ENCODE measurements around the gene ZNF366. TPM values are rescaled to one million over a fixed set of nuclear protein-coding genes. Genes with fewer than 3 reads are reported as not detected.
A peak's percentile ranks its signal among the peaks of the same experiment; 100 is the strongest.

The ZNF366 gene
- total RNA-seq, 4 donors from 2014 or later, result 0.29 to 20.5 (median 12.1) TPM

DNA sequence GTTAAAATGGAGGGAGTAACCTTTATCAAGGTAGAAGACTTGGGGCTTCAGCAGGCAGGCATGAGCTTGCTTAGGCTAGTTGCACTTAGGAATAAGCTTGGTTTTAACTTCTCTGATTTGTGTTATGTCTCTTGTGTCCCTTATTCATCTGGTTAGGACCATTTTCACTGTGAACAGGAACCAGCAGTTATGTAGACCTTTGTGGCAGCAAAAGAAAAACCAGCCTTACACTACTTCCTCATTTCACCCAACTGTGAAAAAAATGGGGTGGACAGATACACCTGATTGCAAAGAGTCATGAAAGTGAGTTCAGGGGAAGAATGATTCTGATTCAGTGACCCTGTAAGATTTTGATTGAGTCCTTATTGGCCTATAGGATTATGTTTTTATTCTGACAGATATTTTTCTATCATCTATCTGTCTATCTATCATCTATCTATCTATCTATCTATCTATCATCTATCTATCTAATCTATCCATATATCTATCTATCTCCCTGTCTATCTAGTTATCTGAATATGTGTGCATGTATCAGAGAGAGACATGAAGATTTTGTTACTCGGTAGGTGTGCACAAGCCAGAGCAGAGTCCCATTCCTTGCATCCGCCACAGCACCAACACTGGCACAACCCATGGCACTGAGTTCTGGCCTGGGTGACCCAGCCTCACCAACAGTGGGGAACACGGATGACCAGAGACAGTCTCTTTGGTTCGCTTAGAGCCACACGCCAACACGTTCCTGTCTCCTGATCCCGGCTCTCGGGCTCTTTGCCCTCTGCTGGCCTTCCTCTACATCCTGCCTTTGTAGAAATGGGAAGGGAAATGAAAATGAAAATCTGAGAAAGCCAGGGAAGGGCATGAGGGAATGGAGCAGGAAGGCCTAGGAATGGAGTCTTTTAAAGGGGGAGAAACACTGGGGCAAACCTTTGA lies 1.3 kb upstream of the ZNF366 start:
- H3K36me3 ChIP-seq, result no peaks in the 10 kb centered on the region
- H3K9me3 ChIP-seq, result no peaks in the 10 kb centered on the region
- DNase-seq, result no peak
- intact Hi-C loops (cut with DNase I; ENCODE audit: low total_unique reads), result no loop called here
- H3K4me3 ChIP-seq, result no peak overlapping the region
- peaks cover 0 to 6% of the 10 kb centered on the region in 2 donors for H3K4me1 ChIP-seq
- H3K27ac ChIP-seq, result peak overlapping the region; percentile 67 to 79
- H3K27me3 ChIP-seq, result no peaks in the 10 kb centered on the region
- no peak for TF ChIP-seq POLR2A (IDR thresholded peaks at IDR 0.05)
- TF ChIP-seq, protein P1, sequence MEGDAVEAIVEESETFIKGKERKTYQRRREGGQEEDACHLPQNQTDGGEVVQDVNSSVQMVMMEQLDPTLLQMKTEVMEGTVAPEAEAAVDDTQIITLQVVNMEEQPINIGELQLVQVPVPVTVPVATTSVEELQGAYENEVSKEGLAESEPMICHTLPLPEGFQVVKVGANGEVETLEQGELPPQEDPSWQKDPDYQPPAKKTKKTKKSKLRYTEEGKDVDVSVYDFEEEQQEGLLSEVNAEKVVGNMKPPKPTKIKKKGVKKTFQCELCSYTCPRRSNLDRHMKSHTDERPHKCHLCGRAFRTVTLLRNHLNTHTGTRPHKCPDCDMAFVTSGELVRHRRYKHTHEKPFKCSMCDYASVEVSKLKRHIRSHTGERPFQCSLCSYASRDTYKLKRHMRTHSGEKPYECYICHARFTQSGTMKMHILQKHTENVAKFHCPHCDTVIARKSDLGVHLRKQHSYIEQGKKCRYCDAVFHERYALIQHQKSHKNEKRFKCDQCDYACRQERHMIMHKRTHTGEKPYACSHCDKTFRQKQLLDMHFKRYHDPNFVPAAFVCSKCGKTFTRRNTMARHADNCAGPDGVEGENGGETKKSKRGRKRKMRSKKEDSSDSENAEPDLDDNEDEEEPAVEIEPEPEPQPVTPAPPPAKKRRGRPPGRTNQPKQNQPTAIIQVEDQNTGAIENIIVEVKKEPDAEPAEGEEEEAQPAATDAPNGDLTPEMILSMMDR (IDR thresholded peaks at IDR 0.05), result no peak

DNA sequence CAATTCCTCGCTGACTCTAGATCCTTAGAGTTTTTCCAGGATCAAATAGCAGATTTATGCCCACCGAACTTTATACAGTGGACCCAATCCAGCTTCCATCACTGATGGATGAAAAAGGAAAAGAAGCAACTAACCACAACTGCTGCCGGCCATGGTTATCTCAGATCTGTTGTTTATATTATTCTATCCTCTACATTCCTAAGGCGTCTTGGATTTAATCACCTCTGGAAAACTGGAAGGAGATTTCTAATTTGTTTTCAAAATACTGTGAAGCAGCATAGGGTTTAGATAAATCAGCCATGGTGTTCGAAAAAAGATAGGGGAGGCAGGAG lies 663 bp upstream of the ZNF366 start:
- Histone ChIP-seq H3K27me3 (no peaks in the 10 kb centered on the region), H3K4me3 (no peak overlapping the region), H3K27ac (peak overlapping the region; percentile 67 to 79), H3K9me3 (no peaks in the 10 kb centered on the region), H3K4me1 (peaks cover 0 to 6% of the 10 kb centered on the region in 2 donors), H3K36me3 (no peaks in the 10 kb centered on the region)
- TF ChIP-seq POLR2A (IDR thresholded peaks at IDR 0.05), result no peak
- TF ChIP-seq, protein P1 (IDR thresholded peaks at IDR 0.05), result no peak
- intact Hi-C loops (cut with DNase I; ENCODE audit: low total_unique reads), result no loop called here
- no peak for DNase-seq

DNA sequence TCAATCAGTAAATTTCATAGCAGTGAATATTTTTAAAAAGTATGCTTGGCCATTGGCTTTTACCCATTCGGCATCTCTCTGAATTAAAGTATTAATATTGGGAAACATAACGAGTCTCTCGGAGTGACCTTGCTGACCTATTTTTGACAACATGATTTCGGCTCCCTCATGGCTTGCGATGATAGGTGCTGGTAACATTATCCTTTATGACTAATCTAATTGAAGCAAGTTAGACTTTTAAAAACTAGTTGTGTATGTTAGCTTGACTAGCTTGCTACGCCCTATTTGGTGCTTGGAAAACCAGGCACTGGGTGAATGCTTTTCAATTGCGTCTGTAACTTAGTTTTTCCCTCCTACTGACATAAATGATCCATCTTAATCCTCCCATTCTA lies 1.1 kb downstream of the ZNF366 start:
- no peak for DNase-seq
- Histone ChIP-seq H3K27ac (peak overlapping the region; percentile 67 to 79), H3K36me3 (no peaks in the 10 kb centered on the region), H3K9me3 (no peaks in the 10 kb centered on the region), H3K27me3 (no peaks in the 10 kb centered on the region), H3K4me1 (peaks cover 0 to 6% of the 10 kb centered on the region in 2 donors), H3K4me3 (peak overlapping the region in 1 of 2 donors; percentile 16)
- TF ChIP-seq POLR2A (IDR thresholded peaks at IDR 0.05), result no peak
- TF ChIP-seq, protein P1 (IDR thresholded peaks at IDR 0.05), result no peak
- intact Hi-C loops (cut with DNase I; ENCODE audit: low total_unique reads), result no loop called here

DNA sequence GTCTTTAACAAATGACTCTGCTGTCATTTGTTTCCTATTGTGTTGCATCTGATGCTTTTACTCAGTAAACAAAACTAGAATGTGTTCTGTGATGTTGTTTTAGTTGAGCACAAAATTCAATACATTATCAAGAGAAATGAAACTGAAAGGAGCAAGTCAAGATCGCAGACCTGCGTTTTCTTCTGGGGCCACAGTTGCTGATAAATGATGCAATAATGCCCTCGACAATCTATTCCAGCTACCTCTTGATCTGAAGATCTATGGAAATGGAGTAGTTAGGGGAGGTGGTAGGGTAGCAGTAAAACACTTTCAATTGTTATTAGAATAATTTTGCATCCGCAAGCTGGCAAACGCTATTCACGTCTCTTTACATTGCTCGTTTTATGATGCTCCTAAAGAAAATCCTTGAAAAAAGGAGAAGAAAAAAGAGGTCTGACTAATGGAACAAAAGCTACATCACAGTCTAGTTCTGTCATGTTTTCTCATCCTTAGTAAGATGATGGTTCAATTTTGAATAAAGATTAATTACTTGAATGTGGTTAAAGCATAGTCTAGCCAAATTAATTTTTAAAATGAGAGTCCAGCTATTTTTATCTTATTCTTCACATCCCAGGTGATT lies 1.6 kb downstream of the ZNF366 start:
- H3K9me3 ChIP-seq, result no peaks in the 10 kb centered on the region
- H3K4me3 ChIP-seq, result no peak overlapping the region
- TF ChIP-seq, protein P1 (IDR thresholded peaks at IDR 0.05), result no peak
- TF ChIP-seq POLR2A (IDR thresholded peaks at IDR 0.05), result no peak
- intact Hi-C loops (cut with DNase I; ENCODE audit: low total_unique reads), result no loop called here
- no peaks in the 10 kb centered on the region for H3K36me3 ChIP-seq
- no peaks in the 10 kb centered on the region for H3K27me3 ChIP-seq
- no peak for DNase-seq
- peaks cover 0 to under 1% of the 10 kb centered on the region in 2 donors for H3K4me1 ChIP-seq
- H3K27ac ChIP-seq, result peak overlapping the region; percentile 67 to 79

DNA sequence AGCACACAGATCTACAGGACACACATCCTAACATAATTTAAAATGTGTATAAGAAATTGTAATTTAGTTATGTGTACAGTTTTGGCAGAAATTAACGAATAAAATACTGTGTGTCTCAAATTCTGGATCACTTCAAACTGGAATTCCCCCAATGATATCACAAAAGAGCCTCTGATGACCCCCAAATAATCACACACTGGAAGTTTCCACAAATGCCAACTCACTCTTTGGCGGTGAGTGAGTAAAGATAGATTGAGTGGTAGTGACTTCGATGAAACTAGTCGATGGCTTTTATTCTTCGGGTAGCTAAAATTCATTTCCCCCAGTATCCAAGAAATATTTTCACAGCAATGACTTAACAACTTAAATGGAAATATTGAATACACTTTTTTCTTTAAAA lies 2.2 kb downstream of the ZNF366 start:
- peak overlapping the region; percentile 67 to 79 for H3K27ac ChIP-seq

More for the DNA sequence above, 2.2 kb downstream of the ZNF366 start:
- no peak overlapping the region for H3K4me3 ChIP-seq
- intact Hi-C loops (cut with DNase I; ENCODE audit: low total_unique reads), result no loop called here
- H3K27me3 ChIP-seq, result no peaks in the 10 kb centered on the region
- TF ChIP-seq POLR2A (IDR thresholded peaks at IDR 0.05), result no peak
- TF ChIP-seq, protein P1 (IDR thresholded peaks at IDR 0.05), result no peak
- H3K36me3 ChIP-seq, result no peaks in the 10 kb centered on the region
- H3K4me1 ChIP-seq, result no peaks in the 10 kb centered on the region
- no peaks in the 10 kb centered on the region for H3K9me3 ChIP-seq
- DNase-seq, result no peak

Measured in uterus (tissue), 4 donors.